ENCODE measurements around the gene NETO1.

The NETO1 gene

GRCh38 chr18:72840109-72840508 lies 27.7 kb downstream of the NETO1 start:
- DNase-seq = peak; percentile 19

- no peak for DNase-seq
Observed at GRCh38 chr18:72834731-72835130, 33.1 kb downstream of the NETO1 start.

- no peak for DNase-seq
Observed at GRCh38 chr18:72833471-72833870, 34.3 kb downstream of the NETO1 start.

- no peak for DNase-seq
Observed at GRCh38 chr18:72830109-72830508, 37.7 kb downstream of the NETO1 start.

GRCh38 chr18:72828601-72829000 lies 39.2 kb downstream of the NETO1 start:
- no peak for DNase-seq

- no peak for DNase-seq
Observed at GRCh38 chr18:72826736-72827135, 41.1 kb downstream of the NETO1 start.

GRCh38 chr18:72823345-72823744 lies 44.4 kb downstream of the NETO1 start:
- DNase-seq = no peak

- DNase-seq = no peak
Observed at GRCh38 chr18:72822202-72822601, 45.6 kb downstream of the NETO1 start.

- DNase-seq = no peak
Observed at GRCh38 chr18:72820571-72820970, 47.2 kb downstream of the NETO1 start.

- no peak for DNase-seq
Observed at GRCh38 chr18:72819050-72819449, 48.7 kb downstream of the NETO1 start.

GRCh38 chr18:72811047-72811446 lies 56.7 kb downstream of the NETO1 start:
- peak; percentile 4 for DNase-seq

- no peak for DNase-seq
Observed at GRCh38 chr18:72808680-72809079, 59.1 kb downstream of the NETO1 start.

- DNase-seq = no peak
Observed at GRCh38 chr18:72799106-72799505, 68.7 kb downstream of the NETO1 start.

GRCh38 chr18:72783530-72783929 lies 84.3 kb downstream of the NETO1 start:
- DNase-seq = no peak

GRCh38 chr18:72774914-72775313 lies 92.9 kb downstream of the NETO1 start:
- no peak for DNase-seq

GRCh38 chr18:72772916-72773315 lies 94.9 kb downstream of the NETO1 start:
- DNase-seq = no peak

GRCh38 chr18:72768681-72769229 lies 99.0 kb downstream of the NETO1 start:
- DNase-seq = no peak

- DNase-seq = peak; percentile 49
Observed at GRCh38 chr18:72762515-72763122, 105.2 kb downstream of the NETO1 start.

GRCh38 chr18:72752220-72752619 lies 115.6 kb downstream of the NETO1 start:
- no peak for DNase-seq

- no peak for DNase-seq
Observed at GRCh38 chr18:72742002-72742401, 125.8 kb downstream of the NETO1 start.

GRCh38 chr18:72738136-72738535 lies 129.7 kb downstream of the NETO1 start:
- no peak for DNase-seq

GRCh38 chr18:72727776-72728175 lies 140.0 kb downstream of the NETO1 start:
- no peak for DNase-seq

- DNase-seq = no peak
Observed at GRCh38 chr18:72727038-72727655, 140.6 kb downstream of the NETO1 start.

GRCh38 chr18:72726201-72726600 lies 141.6 kb downstream of the NETO1 start:
- DNase-seq = no peak

GRCh38 chr18:72721330-72721729 lies 146.5 kb downstream of the NETO1 start:
- DNase-seq = no peak

Data from DMS153 (cell line).